ENCODE data around the gene SCUBE3. TPM values are rescaled to one million over a fixed set of nuclear protein-coding genes. Genes with fewer than 3 reads are reported as not detected.

The SCUBE3 gene
- total RNA-seq, 4 donors from 2014 or later, result 0.37 to 0.68 (median 0.52) TPM

DNA sequence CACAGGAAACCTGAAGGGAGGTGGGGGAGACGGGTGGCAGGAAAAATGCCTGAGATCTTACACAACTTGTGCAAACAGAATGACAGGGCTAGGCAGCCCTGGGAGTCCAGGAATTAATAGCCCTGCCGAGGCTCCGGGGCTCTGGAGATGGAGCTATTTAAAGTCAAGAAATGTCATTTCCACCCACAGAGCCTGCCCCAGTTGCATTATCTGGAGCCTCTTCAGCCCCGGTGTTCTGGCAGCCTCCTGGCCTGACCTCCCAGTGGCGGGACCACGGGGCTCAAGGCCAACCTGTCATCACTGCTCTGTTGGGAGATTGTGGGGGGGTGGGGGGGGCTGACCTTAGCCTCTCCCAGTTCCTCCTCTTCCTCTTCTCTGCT lies 28.5 kb upstream of the SCUBE3 start:
- no peak overlapping the region for H3K4me3 ChIP-seq
- WGBS, 2 donors (ENCODE audit: low coverage in 1 of 2), result 21% methylated on average over 6 of the region's 6 CpGs; no CpG with 5 or more reads in 1 of the 2 donors
- H3K27me3 ChIP-seq, result no peaks in the 10 kb centered on the region
- intact Hi-C loops (cut with DNase I; ENCODE audit: low total_unique reads), result no loop called here
- no peak for DNase-seq
- H3K4me1 ChIP-seq, result peaks cover 5 to 14% (median 9%) of the 10 kb centered on the region in 4 donors
- H3K9me3 ChIP-seq, result no peaks in the 10 kb centered on the region
- H3K27ac ChIP-seq, result no peak overlapping the region
- in situ Hi-C loops (cut with MboI; ENCODE audit: low pct_ligation_motif_present in 1 of 4, low pct_unique_long_range_greater_than_20kb in 1 of 4, low sequenced_read_pairs in 3 of 4), result no loop called here
- no peaks in the 10 kb centered on the region for H3K36me3 ChIP-seq
- no peak for TF ChIP-seq POLR2AphosphoS5 (IDR thresholded peaks at IDR 0.05)
- TF ChIP-seq POLR2A (IDR thresholded peaks at IDR 0.05), result no peak
- no peak for TF ChIP-seq EP300 (IDR thresholded peaks at IDR 0.05; ENCODE audit: low read depth)
- TF ChIP-seq, protein P1, sequence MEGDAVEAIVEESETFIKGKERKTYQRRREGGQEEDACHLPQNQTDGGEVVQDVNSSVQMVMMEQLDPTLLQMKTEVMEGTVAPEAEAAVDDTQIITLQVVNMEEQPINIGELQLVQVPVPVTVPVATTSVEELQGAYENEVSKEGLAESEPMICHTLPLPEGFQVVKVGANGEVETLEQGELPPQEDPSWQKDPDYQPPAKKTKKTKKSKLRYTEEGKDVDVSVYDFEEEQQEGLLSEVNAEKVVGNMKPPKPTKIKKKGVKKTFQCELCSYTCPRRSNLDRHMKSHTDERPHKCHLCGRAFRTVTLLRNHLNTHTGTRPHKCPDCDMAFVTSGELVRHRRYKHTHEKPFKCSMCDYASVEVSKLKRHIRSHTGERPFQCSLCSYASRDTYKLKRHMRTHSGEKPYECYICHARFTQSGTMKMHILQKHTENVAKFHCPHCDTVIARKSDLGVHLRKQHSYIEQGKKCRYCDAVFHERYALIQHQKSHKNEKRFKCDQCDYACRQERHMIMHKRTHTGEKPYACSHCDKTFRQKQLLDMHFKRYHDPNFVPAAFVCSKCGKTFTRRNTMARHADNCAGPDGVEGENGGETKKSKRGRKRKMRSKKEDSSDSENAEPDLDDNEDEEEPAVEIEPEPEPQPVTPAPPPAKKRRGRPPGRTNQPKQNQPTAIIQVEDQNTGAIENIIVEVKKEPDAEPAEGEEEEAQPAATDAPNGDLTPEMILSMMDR (IDR thresholded peaks at IDR 0.05), result no peak

GRCh38 chr6:35185971-35186370 lies 27.8 kb upstream of the SCUBE3 start:
- intact Hi-C loops (cut with DNase I; ENCODE audit: low total_unique reads), result no loop called here
- no peak for DNase-seq
- in situ Hi-C loops (cut with MboI; ENCODE audit: low pct_ligation_motif_present in 1 of 4, low pct_unique_long_range_greater_than_20kb in 1 of 4, low sequenced_read_pairs in 3 of 4), result no loop called here
- 57 to 80% methylated on average over 1 of the region's 1 CpG for WGBS, 2 donors (ENCODE audit: low coverage in 1 of 2)
- Histone ChIP-seq H3K27me3 (no peaks in the 10 kb centered on the region), H3K4me1 (peaks cover 5 to 14% (median 9%) of the 10 kb centered on the region in 4 donors), H3K9me3 (no peaks in the 10 kb centered on the region), H3K27ac (no peak overlapping the region), H3K4me3 (no peak overlapping the region), H3K36me3 (no peaks in the 10 kb centered on the region)
- TF ChIP-seq POLR2A (IDR thresholded peaks at IDR 0.05) (no peak), POLR2AphosphoS5 (IDR thresholded peaks at IDR 0.05) (no peak), EP300 (IDR thresholded peaks at IDR 0.05; ENCODE audit: low read depth) (no peak)
- TF ChIP-seq, protein P1 (IDR thresholded peaks at IDR 0.05), result no peak

DNA sequence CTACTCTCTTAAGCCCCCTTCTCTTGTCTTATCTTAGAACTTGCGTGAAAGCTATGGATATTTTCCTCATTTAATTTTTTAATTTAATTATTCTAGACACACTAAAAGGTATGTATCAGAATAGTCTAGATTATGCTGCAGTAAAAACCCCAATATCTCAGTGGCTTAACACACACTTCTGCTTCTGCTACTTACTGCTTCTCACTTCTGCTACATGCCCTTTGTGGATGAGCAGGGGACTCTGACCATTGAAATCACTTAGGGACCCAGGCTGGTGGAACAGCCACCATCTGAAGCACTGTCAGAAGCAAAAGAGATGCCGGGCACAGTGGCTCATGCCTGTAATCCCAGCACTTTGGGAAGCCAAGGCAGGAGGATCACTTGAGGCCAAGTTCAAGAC lies 27.2 kb upstream of the SCUBE3 start:
- Histone ChIP-seq H3K9me3 (no peaks in the 10 kb centered on the region), H3K4me3 (no peak overlapping the region), H3K27ac (no peak overlapping the region), H3K36me3 (no peaks in the 10 kb centered on the region), H3K27me3 (no peaks in the 10 kb centered on the region), H3K4me1 (peaks cover 5 to 8% (median 7%) of the 10 kb centered on the region in 4 donors)
- WGBS, 2 donors (ENCODE audit: low coverage in 1 of 2), result 93 to 94% methylated on average over 1 to 2 of the region's 2 CpGs
- in situ Hi-C loops (cut with MboI; ENCODE audit: low pct_ligation_motif_present in 1 of 4, low pct_unique_long_range_greater_than_20kb in 1 of 4, low sequenced_read_pairs in 3 of 4), result no loop called here
- no peak for DNase-seq
- intact Hi-C loops (cut with DNase I; ENCODE audit: low total_unique reads), result no loop called here
- TF ChIP-seq, protein P1 (IDR thresholded peaks at IDR 0.05), result no peak

GRCh38 chr6:35188886-35189285 lies 24.9 kb upstream of the SCUBE3 start:
- H3K36me3 ChIP-seq, result no peaks in the 10 kb centered on the region
- no peak for DNase-seq
- 78% methylated on average over 3 of the region's 3 CpGs; no CpG with 5 or more reads in 1 of the 2 donors for WGBS, 2 donors (ENCODE audit: low coverage in 1 of 2)
- H3K27ac ChIP-seq, result no peak overlapping the region
- H3K4me3 ChIP-seq, result no peak overlapping the region
- no peaks in the 10 kb centered on the region for H3K9me3 ChIP-seq
- intact Hi-C loops (cut with DNase I; ENCODE audit: low total_unique reads), result no loop called here
- H3K27me3 ChIP-seq, result no peaks in the 10 kb centered on the region
- in situ Hi-C loops (cut with MboI; ENCODE audit: low pct_ligation_motif_present in 1 of 4, low pct_unique_long_range_greater_than_20kb in 1 of 4, low sequenced_read_pairs in 3 of 4), result no loop called here
- no peaks in the 10 kb centered on the region for H3K4me1 ChIP-seq
- TF ChIP-seq EP300 (IDR thresholded peaks at IDR 0.05; ENCODE audit: low read depth) (no peak), POLR2AphosphoS5 (IDR thresholded peaks at IDR 0.05) (no peak), POLR2A (IDR thresholded peaks at IDR 0.05) (no peak)
- TF ChIP-seq, protein P1 (IDR thresholded peaks at IDR 0.05), result no peak
